ENCODE data around the gene USP49. TPM values are rescaled to one million over a fixed set of nuclear protein-coding genes. Genes with fewer than 3 reads are reported as not detected.
A peak's percentile ranks its signal among the peaks of the same experiment; 100 is the strongest.

USP49 gene
- total RNA-seq, 2 donors from 2014 or later = 1.7 to 19.5 TPM

GRCh38 chr6:41775293-41775882 lies 119.8 kb downstream of the USP49 start:
- Histone ChIP-seq H3K4me1 (replicated peaks) (no peaks in the 10 kb centered on the region), H3K27me3 (replicated peaks; ENCODE audit: insufficient read depth) (no peaks in the 10 kb centered on the region), H3K4me3 (no peak overlapping the region), H3K36me3 (peaks cover 0 to 13% of the 10 kb centered on the region in 2 donors), H3K9me3 (no peaks in the 10 kb centered on the region), H3K27ac (no peak overlapping the region)
- 92% methylated on average over 13 of the region's 13 CpGs for WGBS
- intact Hi-C loops (cut with DNase I) = no loop called here
- TF ChIP-seq POLR2A (IDR thresholded peaks at IDR 0.05) = no peak
- TF ChIP-seq POLR2AphosphoS5 (IDR thresholded peaks at IDR 0.05) = no peak
- no peak for TF ChIP-seq CTCF (IDR thresholded peaks at IDR 0.05)
- no peak for DNase-seq (ENCODE audit: low spot score)

GRCh38 chr6:41774841-41775240 lies 120.3 kb downstream of the USP49 start:
- Histone ChIP-seq H3K27me3 (replicated peaks; ENCODE audit: insufficient read depth) (no peaks in the 10 kb centered on the region), H3K4me3 (no peak overlapping the region), H3K27ac (no peak overlapping the region), H3K36me3 (peaks cover 0 to 13% of the 10 kb centered on the region in 2 donors), H3K4me1 (replicated peaks) (no peaks in the 10 kb centered on the region), H3K9me3 (no peaks in the 10 kb centered on the region)
- 85% methylated on average over 3 of the region's 3 CpGs for WGBS
- intact Hi-C loops (cut with DNase I) = no loop called here
- no peak for DNase-seq (ENCODE audit: low spot score)
- TF ChIP-seq POLR2A (IDR thresholded peaks at IDR 0.05) = no peak

DNA sequence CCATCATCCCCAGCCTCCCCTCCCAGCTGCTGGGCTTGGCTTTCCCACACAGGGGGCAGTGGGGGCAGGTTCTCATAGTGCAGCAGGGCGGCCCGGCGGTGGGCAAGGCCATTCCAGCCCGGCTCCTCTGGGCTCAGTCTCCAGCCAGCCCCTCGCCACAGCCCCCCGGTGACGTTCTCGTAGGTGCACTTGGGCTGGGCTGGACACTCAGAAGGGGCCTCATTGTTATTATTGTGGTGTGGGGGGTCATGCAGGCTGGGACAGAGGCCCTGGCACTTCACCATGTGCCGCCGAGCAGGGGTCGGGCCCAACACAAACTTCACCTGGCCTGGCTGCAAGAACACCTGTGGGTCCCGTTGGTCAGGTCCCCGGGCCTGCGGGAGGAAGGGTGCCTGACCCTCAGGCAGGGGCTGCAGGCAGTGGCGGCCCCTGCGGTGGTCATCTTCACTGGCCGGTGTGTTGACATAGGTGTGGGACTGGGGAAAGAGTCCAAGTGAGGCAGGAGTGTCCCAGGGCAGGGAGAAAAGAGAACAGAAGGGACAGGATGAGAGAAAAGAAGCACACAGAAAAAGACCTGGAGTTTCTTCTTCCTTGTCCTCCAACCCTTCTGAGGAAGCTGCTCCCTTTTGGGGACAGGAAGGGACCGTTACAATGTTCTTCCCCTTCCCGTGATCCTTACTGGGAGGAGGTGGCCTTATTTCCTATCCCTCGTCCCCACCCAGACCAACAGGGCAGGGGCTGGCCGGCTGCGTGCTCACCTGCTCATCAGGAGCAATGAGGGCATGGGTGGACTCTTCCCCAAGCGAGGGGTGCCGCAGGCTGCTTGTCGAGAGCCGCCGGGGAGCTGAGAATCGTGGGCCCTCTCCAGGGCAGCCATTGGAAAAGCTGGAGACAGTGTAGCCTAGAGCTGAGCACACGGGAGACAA lies 123.9 kb downstream of the USP49 start:
- Histone ChIP-seq H3K27me3 (replicated peaks; ENCODE audit: insufficient read depth) (no peaks in the 10 kb centered on the region), H3K4me3 (no peak overlapping the region), H3K9me3 (no peaks in the 10 kb centered on the region), H3K36me3 (peaks cover 0 to 13% of the 10 kb centered on the region in 2 donors), H3K27ac (no peak overlapping the region), H3K4me1 (replicated peaks) (peaks cover 21% of the 10 kb centered on the region)
- TF ChIP-seq CTCF (IDR thresholded peaks at IDR 0.05) (no peak), POLR2AphosphoS5 (IDR thresholded peaks at IDR 0.05) (no peak), POLR2A (IDR thresholded peaks at IDR 0.05) (no peak)
- intact Hi-C loops (cut with DNase I) = no loop called here
- DNase-seq (ENCODE audit: low spot score) = no peak
- 87% methylated on average over 26 of the region's 29 CpGs for WGBS

- Histone ChIP-seq H3K36me3 (peaks cover 0 to 13% of the 10 kb centered on the region in 2 donors), H3K4me3 (no peak overlapping the region), H3K4me1 (replicated peaks) (peaks cover 21% of the 10 kb centered on the region), H3K27ac (no peak overlapping the region), H3K27me3 (replicated peaks; ENCODE audit: insufficient read depth) (no peaks in the 10 kb centered on the region), H3K9me3 (no peaks in the 10 kb centered on the region)
- intact Hi-C loops (cut with DNase I) = no loop called here
- WGBS = 90% methylated on average over 25 of the region's 30 CpGs
- no peak for TF ChIP-seq CTCF (IDR thresholded peaks at IDR 0.05)
- TF ChIP-seq POLR2AphosphoS5 (IDR thresholded peaks at IDR 0.05) = no peak
- TF ChIP-seq POLR2A (IDR thresholded peaks at IDR 0.05) = no peak
- DNase-seq (ENCODE audit: low spot score) = no peak
Measured at GRCh38 chr6:41770381-41771057, 124.7 kb downstream of the USP49 start.

DNA sequence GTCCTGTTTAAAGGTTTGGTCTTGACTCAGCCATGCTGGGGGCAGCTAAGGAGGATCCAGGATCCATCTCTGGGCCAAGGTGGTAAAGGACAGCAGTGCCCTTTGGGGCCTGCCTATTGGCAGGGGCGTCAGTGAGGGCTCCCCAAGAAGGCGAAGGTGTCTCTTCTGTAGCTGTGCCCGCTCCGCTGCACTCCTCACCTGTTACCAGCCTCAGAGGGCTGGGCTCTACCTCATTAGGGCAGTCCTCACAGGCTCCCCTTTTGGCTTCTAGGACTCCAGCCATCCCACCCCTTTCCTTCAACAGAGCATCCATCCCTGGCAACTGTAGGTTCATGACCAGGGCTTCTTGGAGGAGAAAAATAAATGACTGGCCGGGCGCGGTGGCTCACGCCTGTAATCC lies 125.8 kb downstream of the USP49 start:
- Histone ChIP-seq H3K27ac (peak overlapping the region; percentile 66 to 76), H3K4me3 (no peak overlapping the region), H3K9me3 (no peaks in the 10 kb centered on the region), H3K4me1 (replicated peaks) (peaks cover 21% of the 10 kb centered on the region), H3K27me3 (replicated peaks; ENCODE audit: insufficient read depth) (no peaks in the 10 kb centered on the region), H3K36me3 (peaks cover 0 to 13% of the 10 kb centered on the region in 2 donors)
- intact Hi-C loops (cut with DNase I) = no loop called here
- DNase-seq (ENCODE audit: low spot score) = no peak
- WGBS = 98% methylated on average over 8 of the region's 8 CpGs
- no peak for TF ChIP-seq CTCF (IDR thresholded peaks at IDR 0.05)
- no peak for TF ChIP-seq POLR2AphosphoS5 (IDR thresholded peaks at IDR 0.05)
- TF ChIP-seq POLR2A (IDR thresholded peaks at IDR 0.05) = no peak
